Globus pallidus (tissue), 1 donor: Measurements from ENCODE around the gene DGLUCY.
"Not testable (repeated sequence)": the region's sequence is repeated elsewhere in the genome, so short reads cannot be mapped to it uniquely, and the experiment has no call there.

Experiments used
- DNase-seq: peaks from one replicate; pipeline ENCODE4 v3.0.0-alpha.2; 2015; ENCODE audit warnings: low spot score

The DGLUCY gene

GRCh38 chr14:91261986-91262549 is 148.2 kb downstream of the DGLUCY start:
- no peak for DNase-seq

- DNase-seq: no peak
Observed at GRCh38 chr14:91263329-91263728, 149.5 kb downstream of the DGLUCY start.

- no peak for DNase-seq
Observed at GRCh38 chr14:91264151-91265150, 150.6 kb downstream of the DGLUCY start.

DNA sequence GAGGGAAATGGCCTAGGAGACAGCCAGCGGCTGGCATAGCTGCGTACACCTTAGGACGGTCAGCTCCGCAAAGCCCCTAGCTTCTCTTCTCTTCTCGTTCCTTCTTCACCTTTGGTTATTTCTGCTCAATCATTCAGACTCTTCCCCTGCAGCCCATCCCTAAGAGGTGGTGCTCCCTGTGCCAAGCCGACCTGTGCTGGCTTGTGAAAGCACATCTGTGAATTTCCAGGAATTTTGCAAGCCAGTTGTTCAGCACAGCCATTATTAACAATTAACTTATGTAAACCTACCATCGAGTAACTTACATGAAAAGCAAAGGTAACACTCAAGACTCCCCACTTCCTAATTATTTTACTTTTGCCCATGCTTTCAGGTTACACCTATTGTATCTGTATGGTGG is 151.5 kb downstream of the DGLUCY start:
- no peak for DNase-seq

DNA sequence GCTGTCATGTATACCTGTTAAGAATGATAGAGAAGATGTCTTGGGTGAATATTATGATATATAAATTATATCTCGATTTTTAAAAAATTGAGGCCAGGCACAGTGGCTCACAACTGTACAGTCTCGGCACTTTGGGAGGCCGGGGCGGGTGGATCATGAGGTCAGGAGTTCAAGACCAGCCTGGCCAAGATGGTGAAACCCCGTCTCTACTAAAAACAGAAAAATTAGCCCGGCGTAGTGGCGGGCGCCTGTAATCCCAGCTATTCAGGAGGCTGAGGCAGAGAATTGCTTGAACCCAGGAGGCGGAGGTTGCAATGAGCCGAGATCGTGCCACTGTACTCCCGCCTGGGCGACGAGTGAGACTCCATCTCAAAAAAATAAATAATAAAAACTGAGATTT is 152.4 kb downstream of the DGLUCY start:
- not testable (repeated sequence) for DNase-seq

- DNase-seq: no peak
Observed at GRCh38 chr14:91267965-91268437, 154.1 kb downstream of the DGLUCY start.

DNA sequence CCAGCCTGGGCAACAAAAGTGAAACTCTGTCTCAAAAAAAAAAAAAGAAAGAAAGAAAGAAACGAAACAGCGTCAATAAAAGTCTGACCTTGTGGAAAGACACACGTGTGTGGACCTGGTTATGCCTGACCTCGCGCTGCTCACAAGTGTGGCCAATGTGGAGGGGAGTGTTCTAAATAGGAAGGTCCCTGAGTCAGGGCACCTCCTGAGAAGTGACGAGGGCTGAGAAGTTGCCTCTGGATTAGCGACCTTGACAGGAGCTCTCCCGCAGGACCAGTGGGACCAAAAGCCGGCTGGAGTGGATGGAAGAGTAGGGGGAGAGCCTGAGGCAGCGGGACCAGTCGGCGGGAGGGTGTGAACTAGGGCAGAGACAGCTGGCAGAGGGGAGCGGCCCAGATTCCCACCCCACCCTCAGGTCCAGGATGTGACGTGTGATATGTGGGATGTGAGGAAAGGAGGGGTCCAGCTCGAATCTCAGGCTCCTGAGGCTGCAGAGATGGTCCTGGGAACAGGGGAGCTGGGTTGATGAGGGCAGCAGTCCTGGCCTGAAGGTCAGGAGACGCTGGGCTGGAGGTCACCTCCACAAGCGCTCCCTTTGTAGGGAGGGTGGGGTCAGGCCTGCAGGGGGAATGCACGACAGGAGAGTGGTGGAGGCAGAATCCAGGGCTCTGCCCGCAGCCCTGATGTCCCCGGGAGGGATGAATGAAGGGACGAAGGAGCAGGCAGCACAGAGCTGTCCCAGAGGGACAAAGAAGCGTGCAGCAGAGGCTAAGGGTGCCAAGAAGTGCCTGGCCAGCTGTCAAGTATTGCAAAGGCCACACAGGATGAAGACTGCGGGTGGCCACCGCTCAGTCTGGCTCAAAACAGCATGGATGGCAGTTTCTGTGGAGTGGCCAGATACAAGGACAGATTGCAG is 155.5 kb downstream of the DGLUCY start:
- peak; percentile 17 for DNase-seq

DNA sequence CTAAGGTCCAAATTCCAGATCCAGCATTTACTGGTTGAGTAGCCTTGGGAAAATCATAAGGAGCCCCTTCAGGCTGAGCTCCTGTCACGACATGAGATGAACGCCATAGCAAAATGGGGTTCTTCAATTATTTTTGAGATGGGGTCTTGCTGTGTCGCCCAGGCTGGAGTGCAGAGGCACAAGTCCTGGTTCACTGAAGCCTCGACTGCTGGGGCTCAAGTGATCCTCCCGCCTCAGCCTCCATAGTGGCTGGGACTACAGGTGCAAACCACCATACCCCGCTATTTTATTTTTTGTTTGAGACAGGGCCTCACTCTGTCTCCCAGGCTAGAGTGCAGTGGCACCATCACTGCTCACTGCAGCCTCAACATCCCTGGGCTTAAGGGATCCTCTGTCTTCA is 156.3 kb downstream of the DGLUCY start:
- DNase-seq: no peak

- DNase-seq: no peak
Observed at GRCh38 chr14:91270619-91271018, 156.7 kb downstream of the DGLUCY start.

DNA sequence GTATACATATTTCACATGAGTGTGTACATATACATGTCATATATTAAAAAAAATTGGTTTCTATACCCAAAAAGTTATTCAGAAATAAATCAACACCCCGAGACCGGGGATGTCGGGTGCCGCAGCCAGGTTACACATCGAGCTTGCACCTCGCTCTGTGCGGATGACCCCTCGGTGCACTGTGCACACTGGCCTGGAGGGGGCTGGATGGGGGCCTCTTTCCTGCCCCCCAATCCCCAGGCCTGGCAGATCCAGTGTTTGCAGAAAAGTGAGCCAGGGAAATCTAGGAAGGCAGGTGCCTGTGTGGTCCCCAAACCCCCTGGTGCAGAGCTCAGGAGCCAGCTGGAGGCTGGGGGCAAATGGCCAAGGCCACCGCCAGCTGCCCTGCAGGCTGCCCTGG is 157.8 kb downstream of the DGLUCY start:
- no peak for DNase-seq

- DNase-seq: no peak
Observed at GRCh38 chr14:91272341-91273272, 158.7 kb downstream of the DGLUCY start.

DNA sequence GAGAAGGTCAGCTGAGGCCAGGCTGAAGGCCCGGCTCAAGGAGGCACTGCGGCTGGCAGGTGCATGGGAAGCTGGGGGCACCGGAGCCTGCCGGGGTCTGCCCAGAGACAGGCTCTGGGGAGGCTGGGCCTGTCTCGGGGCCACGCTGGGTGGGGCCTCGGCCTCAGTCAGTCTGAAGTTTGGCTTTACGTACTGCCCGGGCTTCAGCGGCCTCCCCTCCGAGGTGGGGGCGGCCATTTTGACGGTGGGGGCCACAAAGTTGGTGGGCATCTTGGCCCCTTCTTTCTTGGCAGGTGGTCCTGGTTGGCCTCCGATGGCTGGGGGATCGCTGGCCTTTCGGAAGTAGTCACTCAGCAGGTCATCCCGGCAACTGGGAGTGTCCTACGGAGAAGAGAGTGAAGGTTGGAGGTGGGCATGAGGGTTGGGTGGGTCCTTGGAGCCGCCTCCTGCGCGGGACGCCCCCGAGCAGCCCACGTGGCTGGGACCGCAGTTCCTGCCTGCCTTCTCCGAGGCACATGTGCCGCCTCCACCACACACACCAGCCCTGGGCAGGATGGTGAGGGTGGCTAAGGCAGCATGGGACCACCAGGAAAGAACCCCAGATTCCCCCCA is 159.5 kb downstream of the DGLUCY start:
- no peak for DNase-seq

DNA sequence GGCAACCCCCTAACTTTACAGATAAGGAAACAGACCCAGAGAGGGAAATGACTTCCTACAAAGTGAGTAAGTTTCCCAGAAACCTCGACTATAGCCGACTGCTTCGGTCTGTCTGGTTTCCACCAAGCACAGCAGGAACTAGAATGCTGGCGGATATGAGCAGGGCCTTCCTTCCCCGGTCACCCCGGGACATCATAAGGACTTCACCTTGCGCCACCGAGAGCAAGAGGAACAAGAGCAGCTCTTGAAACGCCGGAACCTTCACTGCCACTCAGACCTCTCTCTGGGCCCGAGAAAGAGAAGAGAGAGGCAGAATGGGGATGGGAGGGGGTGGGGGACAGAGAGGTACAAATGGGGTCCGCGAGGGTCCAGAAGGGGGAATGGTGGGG is 160.0 kb downstream of the DGLUCY start:
- DNase-seq: no peak

DNA sequence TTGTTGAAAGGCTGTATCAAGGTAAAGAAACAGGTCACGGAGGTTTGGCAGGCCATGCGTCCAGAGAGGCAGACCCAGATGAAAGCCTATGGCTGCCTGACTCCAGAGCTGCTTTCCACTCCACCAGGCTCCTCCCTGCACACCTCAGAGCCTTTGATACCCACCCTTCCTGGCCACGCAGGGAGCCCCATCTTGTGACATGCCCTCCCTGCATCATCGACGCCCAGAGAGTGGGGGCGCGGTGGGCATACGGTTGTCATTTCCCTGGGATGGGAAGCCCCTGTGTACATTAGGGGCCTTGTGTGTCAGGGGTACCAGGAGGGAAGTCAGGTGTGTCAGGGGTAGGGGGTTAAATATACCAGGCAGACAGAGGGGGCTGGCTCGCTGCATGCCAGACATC is 160.9 kb downstream of the DGLUCY start:
- DNase-seq: no peak
